HG02981 (cell line): ENCODE data around the gene CACNG1.

Experiments used
- ATAC-seq: cut with Tn5 transposase; IDR thresholded peaks from one replicate; pipeline ENCODE4 v1.9.1; 2021; ENCODE audit warnings: mild to moderate bottlenecking, moderate library complexity; ENCODE audit not compliant: unreplicated experiment

Gene CACNG1, protein sequence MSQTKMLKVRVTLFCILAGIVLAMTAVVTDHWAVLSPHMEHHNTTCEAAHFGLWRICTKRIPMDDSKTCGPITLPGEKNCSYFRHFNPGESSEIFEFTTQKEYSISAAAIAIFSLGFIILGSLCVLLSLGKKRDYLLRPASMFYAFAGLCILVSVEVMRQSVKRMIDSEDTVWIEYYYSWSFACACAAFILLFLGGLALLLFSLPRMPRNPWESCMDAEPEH

DNA sequence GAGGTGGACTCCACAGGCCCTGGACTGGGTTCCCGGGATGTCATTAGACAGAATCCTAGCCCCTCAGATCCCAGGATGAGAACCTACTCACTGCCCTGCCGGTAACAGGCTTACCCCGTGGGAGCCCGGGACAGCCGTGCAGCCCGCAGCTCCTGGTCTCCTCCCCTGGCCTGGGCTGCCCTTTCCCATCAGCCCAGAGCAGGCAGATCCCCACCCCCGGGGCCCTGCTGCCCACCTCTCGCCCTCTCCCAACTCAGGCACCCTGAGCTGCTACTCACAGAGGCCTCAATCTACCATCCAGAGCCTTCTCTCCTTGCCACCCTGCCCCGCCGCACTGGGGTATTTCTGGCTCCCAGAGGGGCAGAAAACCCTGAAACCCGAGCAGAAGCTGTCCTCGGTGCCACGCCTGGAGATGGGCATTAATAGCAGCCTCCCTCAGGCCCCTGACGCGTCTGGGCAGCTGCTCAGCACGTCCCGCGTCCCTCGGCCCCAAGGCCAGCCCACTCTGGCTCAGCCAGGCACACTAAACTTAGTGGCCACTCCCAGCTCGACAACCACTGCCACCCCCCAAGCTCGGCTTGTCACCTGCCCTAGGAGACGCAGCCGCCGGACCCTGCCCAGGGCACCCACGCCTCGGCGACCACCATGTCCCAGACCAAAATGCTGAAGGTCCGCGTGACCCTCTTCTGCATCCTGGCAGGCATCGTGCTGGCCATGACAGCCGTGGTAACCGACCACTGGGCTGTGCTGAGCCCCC, at the start of gene CACNG1:
Gene CACNG1 (plus strand): TSS at position 539 of the 757 bp plus-strand sequence. CDS start 107 bp downstream, at position 646.
- ATAC-seq, result no peak

GRCh38 chr17:66994930-66995535, 49.3 kb upstream of the CACNG1 start:
- no peak for ATAC-seq

- ATAC-seq, result no peak
Observed at GRCh38 chr17:66995944-66996343, 48.4 kb upstream of the CACNG1 start.

DNA sequence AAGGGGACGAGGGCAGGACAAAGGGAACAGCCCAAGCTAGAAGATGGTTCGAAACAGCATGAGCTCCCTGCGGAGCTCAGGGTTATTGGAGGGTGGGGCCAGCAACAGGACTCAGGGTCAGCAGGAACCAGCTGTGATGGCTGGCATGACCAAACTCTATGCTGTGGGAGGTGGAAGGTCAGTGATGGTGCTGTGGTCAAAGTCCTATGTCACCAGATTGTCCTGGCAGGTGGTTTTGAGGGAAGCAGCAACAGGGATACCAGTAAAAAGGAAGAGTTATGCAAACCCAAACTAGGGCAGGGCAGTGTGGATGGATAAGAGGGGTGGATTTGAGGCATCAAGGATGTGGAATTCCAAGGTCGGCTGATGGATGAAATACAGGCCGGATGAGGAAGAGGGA, 47.4 kb upstream of the CACNG1 start:
- no peak for ATAC-seq

DNA sequence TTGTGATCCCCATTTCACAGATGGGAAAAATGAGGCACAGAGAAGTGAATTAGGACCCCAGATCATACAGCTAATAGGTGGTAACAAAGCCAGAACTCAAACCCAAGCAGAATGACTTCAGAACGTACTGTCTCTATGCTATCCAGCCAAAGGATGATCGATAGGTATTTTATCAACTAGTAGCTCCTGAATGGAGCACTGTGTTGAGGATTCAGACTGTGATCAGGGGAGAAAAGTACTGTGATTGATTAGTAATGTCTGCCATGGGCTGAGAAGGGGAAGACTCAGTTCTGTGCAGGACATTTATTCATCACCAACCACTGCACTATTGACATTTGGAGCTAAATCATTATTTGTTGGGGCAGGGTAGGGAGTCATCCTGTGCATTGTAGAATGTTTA, 41.1 kb upstream of the CACNG1 start:
- ATAC-seq, result no peak

DNA sequence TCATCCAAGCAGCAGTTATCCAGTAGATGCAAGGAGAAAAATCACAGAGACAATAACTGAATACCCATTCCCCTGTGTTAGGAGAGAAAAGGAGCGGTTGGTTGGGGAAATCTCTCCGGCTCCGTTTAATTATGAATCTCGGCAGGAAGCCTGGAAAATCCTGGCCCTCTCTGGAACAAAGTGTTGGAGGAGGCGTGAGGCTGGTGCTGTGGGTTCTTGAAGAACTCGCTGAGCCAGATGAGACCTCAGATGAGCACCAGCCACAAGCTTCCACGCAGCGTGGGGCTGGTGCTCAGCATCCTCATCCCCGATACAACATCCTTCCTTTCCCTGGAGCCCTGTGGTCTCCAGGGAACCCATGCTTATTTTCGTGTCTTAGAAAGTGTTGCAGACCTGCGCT, 40.2 kb upstream of the CACNG1 start:
- ATAC-seq, result no peak

- ATAC-seq, result no peak
Observed at GRCh38 chr17:67007266-67007665, 37.1 kb upstream of the CACNG1 start.

DNA sequence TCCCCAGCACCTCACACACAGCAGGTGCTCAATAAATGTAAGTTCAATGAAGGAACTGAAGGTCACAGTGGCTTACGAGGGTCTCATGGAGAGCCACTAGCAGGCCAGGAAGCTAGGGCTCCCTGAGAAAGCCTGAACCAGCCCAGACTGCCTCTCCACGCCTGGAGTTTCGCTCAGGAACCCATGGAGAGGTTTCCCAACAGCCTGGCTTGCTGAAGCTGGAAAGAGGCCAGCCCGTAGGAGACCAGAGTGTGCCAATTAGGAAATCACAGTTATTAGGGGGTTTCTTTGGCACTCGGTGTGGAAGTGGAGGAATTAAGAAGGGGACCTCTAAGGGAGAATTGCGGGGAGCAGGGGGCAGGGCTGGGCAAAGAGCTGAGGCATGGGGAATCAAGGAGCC, 36.3 kb upstream of the CACNG1 start:
- ATAC-seq, result no peak

DNA sequence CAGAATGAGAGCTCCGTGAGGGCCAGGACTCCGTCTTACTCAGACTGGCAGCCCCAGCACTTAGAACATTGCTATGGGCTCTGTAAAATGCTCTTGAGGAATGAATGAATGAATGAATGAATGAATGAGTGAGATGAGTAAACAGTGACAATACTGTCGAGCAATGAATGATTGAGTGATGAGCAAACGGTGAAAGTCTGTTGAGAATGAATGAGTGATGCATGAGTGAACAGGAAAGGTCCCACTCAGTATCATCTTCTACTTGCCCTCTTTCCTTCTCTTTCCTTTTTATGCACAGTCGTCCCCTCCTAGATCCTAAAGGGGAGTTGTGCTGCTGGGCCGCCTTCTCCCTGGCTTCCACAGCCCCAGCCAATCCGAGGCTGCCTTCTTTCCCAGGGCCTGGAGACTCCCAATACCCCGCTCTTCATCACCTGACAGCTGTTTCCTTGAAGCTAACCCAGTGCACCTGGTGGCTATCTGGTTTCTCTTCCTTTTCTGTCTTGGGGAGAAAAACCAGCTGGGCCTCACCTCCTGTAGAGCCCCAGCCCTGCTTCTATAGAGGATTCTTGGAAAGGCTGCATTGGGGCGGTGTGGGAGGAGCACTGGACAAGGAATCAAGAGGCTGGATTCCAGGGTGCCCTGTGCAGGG, 32.7 kb upstream of the CACNG1 start:
- no peak for ATAC-seq

- ATAC-seq, result no peak
Observed at GRCh38 chr17:67013891-67014290, 30.5 kb upstream of the CACNG1 start.

DNA sequence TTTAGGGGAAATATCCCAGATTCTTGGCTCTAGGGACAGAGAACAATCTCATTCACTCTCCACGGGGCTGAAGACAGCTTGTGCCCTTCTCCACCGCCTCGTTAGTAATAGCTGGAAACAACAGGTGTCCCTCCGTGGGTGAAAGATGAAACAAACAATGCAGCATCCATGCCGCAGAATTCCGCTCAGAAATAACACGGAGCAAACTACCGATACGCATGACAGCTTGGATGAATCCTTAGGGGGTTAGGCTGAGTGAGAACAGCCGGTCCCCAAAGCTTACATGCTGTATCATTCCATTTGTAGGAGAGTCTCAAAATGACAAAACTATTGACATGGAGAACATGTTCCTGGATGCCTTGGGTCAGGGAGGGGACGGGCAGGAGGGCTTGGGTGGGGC, 29.4 kb upstream of the CACNG1 start:
- ATAC-seq, result no peak

- no peak for ATAC-seq
Observed at GRCh38 chr17:67016039-67016762, 28.2 kb upstream of the CACNG1 start.

DNA sequence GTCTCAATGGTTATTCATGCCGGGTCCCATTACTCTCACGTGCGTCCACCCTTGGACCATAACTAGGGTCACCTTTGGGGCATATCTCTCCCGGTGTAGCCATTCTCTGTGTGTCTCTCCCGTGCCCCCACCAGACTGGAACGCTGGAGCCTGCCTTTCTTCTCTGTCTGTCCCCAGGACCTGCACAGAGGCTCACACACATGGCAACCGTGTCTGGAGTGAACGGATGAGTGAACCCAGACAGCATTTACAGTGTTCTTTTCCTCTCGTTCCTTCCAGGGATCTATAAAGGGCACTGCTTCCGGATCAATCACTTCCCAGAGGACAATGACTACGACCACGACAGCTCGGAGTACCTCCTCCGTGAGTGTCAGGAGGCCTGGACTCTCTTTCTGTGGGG, 26.4 kb upstream of the CACNG1 start:
- ATAC-seq, result no peak

- no peak for ATAC-seq
Observed at GRCh38 chr17:67018471-67019434, 25.6 kb upstream of the CACNG1 start.

DNA sequence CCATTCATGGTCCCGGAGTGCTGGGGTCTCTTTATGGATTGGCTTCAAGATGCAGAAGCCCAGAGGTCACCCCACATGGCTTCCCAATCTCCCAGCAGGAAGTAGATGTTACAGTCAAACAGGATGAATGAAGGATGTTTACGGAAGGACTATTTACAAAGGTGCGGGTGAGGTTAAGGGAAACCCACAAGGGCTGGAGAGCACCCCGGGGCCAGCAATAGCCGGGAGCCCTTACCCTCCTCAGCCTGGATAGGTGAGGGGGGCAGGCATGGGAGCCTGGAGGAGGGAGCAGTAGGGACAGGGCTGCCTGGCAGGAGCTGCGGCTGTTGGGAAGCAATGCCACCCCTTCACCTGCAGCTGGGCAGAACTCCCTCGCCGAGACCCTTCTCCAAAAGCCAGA, 24.5 kb upstream of the CACNG1 start:
- no peak for ATAC-seq

GRCh38 chr17:67020293-67020766, 24.0 kb upstream of the CACNG1 start:
- no peak for ATAC-seq

DNA sequence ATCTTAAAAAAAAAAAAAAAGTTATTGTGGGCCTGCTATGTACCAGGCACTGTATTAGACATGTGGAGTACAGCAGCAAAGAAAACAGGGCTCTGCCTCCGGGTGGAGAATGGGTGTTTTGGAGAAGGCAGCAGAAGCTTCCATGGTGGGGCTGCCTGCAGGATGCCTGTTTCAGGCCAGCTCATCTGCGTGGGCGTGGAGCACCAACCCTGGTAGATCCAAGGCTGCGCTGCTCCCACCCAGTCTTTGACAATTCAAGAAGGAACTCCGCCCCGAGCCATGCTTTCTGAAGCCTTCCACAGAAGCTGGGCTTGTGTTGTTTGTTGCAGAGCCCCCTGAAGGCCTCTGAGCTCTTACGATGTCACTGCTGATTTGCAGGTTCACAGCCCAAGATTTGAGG, 23.2 kb upstream of the CACNG1 start:
- no peak for ATAC-seq

DNA sequence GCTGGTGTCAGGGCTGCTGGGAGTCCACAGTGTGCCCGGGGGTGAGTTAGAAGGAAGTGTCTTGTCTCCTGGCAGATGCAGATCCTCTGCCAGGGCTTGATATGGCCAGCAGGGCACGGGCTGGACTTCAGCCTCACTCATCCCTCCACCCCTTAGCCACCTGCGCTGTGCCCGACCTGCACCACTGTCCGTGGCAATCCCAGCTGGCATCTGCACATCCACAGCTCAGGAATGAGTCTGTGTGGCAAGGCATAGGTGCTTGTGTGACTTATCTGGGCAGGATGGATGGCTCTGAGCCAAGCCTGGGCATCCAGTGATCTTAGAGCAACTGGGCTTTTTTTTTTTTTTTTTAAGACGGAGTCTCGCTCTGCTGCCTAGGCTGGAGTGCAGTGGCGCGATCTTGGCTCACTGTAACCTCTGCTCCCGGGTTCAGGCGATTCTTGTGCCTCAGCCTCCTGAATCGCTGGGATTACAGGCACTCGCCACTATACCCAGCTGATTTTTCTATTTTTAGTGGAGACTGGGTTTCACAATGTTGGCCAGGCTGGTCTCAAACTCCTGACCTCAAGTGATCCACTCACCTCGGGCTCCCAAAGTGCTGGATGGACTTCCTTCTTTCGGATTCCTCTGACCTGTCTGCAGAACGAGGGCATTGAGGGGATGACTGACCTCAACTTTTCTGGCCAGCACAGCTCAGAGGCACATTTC, 22.5 kb upstream of the CACNG1 start:
- no peak for ATAC-seq

DNA sequence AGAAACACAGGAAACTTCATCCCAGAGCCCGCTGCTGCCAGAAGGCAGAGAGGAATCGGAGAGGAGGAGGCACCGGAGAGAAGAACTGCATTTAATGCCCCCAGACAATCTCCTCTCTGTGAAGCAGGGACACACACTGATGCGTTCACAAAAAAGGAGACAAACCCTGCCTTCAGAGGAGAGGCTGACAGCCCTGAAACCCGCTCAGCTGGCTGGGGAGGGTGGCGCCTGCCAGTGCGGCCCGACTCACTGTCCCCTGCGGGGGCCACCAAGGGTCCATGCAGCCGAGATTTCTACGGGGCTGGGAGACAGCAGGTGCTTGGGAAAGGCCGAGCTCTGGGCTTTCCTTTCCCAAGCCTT, 21.9 kb upstream of the CACNG1 start:
- ATAC-seq, result no peak
